Activated T-helper 17 cell treated with anti-CD3 and anti-CD28 coated beads, Interleukin-2, amount 50 U/mL, for 72 hours (primary cell): ENCODE data around the gene LRSAM1. TPM values are rescaled to one million over a fixed set of nuclear protein-coding genes. Genes with fewer than 3 reads are reported as not detected.

Experiments used
- ATAC-seq: fragments of 150-1000 bp; cut with Tn5 transposase; replicated peaks from 2 replicates; pipeline ENCODE4 v1.10.0; 2021; ENCODE audit warnings: mild to moderate bottlenecking, moderate library complexity
- H3K27ac Mint-ChIP-seq: one replicate; pipeline ENCODE4 v1.8.0; 2022; ENCODE audit warnings: mixed read lengths
- H3K27me3 Mint-ChIP-seq: one replicate; pipeline ENCODE4 v1.8.0; 2022; ENCODE audit warnings: mixed read lengths
- H3K36me3 Mint-ChIP-seq: one replicate; pipeline ENCODE4 v1.8.0; 2022; ENCODE audit warnings: low read depth, mild to moderate bottlenecking, mixed read lengths
- H3K4me1 Mint-ChIP-seq: one replicate; pipeline ENCODE4 v1.8.0; 2022; ENCODE audit warnings: mixed read lengths
- H3K4me3 Mint-ChIP-seq: one replicate; pipeline ENCODE4 v1.8.0; 2022; ENCODE audit warnings: mild to moderate bottlenecking, mixed read lengths
- H3K9me3 Mint-ChIP-seq: one replicate; pipeline ENCODE4 v1.8.0; 2022; ENCODE audit warnings: mixed read lengths
- total RNA-seq, 2 donors: library from RNA; stranded (reverse); gene quantifications; one replicate each; pipeline ENCODE4 v1.2.3, GENCODE V29; 2022

Gene LRSAM1
- total RNA-seq, 2 donors from 2014 or later: 22.0 to 33.5 TPM

DNA sequence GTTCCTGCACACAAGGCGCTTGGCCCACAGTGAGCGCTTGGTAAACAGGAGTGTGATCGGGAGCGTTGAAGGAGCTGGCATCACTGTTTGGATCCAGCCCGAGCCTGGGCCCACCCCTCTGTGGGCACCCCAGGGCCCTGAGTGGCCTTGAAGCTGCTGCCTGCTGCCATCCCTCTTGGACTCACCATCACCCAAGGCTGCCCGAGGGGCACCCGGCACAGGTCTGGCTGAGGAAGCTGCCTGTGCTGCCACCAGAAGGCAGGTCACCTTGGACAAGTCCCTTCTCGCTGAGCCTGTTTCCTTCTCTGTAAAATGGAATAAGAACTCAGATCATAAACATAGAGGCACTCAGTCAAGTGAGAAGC, 53.6 kb downstream of the LRSAM1 start:
- Mint-ChIP-seq H3K4me3 (no peak overlapping the region), H3K27me3 (no peaks in the 10 kb centered on the region), H3K36me3 (peaks cover 4% of the 10 kb centered on the region), H3K9me3 (no peaks in the 10 kb centered on the region), H3K27ac (no peak overlapping the region), H3K4me1 (no peaks in the 10 kb centered on the region)
- no peak for ATAC-seq

DNA sequence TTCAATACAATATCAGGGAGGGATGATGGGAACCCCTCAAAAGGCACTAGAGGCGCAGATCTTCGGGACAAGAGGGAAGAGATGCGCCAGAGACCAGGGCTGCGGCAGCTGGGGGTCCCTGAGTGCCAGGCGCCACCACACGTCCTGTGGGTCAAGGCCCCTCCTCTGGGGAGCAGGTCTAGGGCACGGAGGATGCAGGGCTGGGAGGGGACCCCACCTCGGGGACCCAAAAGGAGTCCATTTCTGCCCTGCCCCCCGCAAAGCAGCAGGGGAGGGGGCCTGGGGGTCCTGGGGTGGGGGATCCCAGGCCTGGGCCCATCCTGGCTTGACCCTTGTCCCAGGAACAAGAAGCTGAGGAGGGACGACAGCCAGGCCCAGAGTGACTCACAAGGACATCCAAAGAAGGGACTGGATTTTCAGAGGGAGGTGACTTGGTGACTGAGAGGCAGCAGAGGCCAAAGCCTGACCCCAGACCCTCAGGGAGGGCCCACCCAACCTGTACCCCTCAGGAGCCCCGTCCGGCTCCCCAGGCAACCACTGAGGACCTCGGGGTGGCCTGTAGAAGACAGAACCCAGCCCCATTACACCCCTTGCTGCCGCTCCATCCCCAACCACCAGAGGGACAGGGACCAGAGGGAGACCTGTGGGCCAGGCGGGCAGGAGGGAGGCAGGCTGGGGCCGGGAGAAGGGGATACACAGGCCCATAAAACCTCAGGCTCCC, 54.2 kb downstream of the LRSAM1 start:
- ATAC-seq: no peak
- Mint-ChIP-seq H3K4me3 (no peak overlapping the region), H3K27me3 (no peaks in the 10 kb centered on the region), H3K36me3 (peaks cover 4% of the 10 kb centered on the region), H3K27ac (no peak overlapping the region), H3K9me3 (no peaks in the 10 kb centered on the region), H3K4me1 (no peaks in the 10 kb centered on the region)

DNA sequence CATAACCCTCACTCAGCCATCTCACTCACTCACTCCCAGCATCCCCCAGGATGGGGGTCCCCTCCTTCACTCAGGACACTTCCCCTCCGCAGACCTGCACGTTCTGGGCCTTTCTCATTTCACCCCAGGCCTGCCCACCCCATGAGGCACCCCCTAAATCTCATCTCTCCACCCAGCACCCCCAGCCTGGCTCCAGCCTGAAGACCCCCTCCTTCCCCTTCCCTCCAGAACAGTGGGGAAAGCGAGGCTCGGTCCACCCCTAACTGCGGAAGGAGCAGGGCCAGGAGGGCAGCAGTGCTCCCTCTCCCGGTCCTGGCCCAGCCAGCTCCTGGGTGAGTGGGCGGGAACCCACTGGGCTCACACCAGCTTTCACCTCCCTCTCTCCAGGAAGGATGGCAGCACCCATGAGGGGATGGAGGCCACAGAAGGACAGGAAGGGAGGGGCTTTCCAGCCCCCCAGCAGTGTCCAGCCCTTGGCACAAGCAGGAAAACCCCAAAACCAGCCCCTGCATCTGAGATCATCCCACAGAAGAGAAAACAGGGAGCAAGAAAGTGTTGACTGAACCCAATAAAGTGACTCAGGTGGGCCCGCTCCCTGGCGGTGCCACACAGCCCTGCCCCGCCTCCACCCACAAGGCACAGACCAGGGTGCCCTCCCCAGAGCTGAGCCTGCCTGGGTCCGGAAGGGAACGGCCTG, 55.0 kb downstream of the LRSAM1 start:
- Mint-ChIP-seq H3K36me3 (peaks cover 4% of the 10 kb centered on the region), H3K27ac (peak overlapping the region; percentile 22), H3K9me3 (no peaks in the 10 kb centered on the region), H3K4me1 (no peaks in the 10 kb centered on the region), H3K4me3 (no peak overlapping the region), H3K27me3 (no peaks in the 10 kb centered on the region)
- ATAC-seq: no peak

DNA sequence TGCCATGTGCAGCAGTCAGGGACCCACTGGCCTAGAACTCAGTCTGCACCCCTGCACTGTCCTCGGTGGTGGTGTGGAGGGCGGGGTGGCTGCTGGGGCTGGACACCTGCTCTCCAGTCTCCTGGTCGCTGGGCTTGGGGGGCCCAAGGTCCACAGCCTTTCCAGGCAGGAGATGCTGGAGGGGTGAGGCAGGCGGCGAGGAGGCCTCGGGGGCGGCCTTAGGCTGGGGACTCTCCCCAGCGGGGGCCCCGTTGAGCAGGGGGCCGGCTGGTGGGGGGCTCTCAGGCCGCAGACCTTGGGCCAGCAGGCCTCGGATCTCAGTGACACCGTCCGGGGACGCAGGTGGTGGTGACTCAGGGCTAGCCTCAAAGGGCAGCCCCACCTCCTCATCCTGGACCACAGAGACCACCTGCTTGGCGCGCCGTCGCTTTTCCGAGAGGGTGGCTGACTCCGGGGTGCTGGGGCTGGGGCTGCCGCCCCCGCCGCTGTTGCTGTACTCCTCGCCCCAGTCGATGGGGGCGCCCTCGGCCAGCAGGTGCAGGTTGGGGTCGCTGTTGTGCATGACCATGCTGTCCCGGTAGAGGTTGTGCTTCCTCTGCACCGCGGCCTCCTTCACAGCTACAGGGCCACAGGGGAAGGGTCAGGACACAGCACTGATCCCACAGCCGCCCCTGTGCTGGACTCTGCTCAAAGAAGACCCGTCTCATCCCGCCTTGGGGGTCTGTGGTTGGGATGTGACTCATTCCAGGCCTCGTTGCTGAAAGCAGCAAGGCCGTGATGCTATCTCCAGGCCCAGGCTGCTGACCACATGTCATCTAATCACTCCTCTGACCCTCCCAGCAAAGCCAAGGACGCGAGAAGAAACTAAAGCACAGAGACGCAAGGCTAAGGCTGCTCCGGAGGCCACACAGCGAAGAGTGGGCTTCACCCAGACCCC, 55.8 kb downstream of the LRSAM1 start:
- H3K27me3 Mint-ChIP-seq: no peaks in the 10 kb centered on the region
- peaks cover 4% of the 10 kb centered on the region for H3K36me3 Mint-ChIP-seq
- no peaks in the 10 kb centered on the region for H3K4me1 Mint-ChIP-seq
- no peaks in the 10 kb centered on the region for H3K9me3 Mint-ChIP-seq
- H3K27ac Mint-ChIP-seq: no peak overlapping the region
- H3K4me3 Mint-ChIP-seq: no peak overlapping the region
- ATAC-seq: no peak

DNA sequence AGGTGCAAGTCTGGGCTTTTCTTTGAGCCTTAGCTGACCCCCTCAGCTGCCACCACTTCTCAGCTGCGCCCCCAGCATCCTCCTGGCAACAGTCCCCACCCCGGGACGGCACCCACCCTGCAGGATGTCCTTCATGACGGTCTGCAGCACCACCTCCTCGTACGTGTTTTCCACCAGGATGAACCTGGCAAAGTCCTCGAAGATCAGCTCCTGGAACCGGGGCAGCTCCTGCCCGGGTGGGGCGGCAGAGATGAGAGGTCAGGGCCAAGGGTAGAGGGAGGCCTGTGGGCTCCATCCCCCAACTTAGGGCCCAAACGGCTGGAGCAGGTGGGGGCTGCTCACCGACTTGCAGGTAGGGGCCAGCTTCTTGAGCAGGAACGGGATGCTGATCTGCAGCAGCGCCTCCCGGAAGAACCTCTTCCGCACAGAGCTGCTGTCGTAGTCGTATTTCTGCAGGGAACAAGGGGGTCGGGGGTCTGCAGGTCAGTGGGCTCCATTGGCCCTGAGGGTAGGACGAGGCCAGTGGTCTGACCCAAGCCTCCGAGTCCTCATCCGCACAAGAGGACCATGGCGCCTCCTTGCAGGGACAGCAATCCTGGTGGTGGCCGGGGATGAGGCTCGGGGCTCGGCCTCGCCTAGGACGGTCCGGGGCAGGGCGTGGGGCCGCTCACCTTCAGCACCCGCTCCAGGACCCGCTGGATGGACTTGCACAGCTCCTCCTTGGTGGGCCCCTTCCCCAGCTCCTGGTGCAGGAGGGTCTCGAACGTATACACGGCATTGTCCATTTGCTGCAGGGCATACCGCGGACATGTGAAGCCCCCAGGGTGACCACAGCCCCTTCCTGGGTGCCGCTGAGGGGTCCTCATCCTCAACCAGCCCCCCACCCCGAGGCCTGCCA, 56.7 kb downstream of the LRSAM1 start:
- Mint-ChIP-seq H3K36me3 (peaks cover 9% of the 10 kb centered on the region), H3K4me3 (no peak overlapping the region), H3K27ac (no peak overlapping the region), H3K27me3 (no peaks in the 10 kb centered on the region), H3K4me1 (no peaks in the 10 kb centered on the region), H3K9me3 (no peaks in the 10 kb centered on the region)
- ATAC-seq: no peak

DNA sequence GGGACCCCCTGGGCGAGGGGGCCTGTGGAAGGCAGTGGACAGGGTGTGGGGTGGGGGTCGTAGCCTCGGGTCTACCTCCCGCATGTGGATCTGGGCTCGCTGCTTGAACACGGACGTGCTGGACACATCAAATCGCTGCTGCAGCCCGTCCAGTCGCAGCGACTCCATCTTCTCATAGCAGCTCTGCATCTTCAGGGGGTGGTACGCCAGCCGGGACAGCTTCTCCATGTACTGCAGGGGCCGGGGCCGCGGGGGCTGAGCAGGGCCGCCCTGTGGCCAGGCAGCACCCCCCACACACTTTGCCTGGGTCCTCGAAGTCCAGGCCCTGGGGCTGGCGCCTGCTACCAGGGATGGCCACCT, 57.6 kb downstream of the LRSAM1 start:
- no peak overlapping the region for H3K27ac Mint-ChIP-seq
- H3K4me3 Mint-ChIP-seq: no peak overlapping the region
- no peaks in the 10 kb centered on the region for H3K4me1 Mint-ChIP-seq
- H3K27me3 Mint-ChIP-seq: no peaks in the 10 kb centered on the region
- no peaks in the 10 kb centered on the region for H3K9me3 Mint-ChIP-seq
- H3K36me3 Mint-ChIP-seq: peaks cover 18% of the 10 kb centered on the region
- no peak for ATAC-seq

DNA sequence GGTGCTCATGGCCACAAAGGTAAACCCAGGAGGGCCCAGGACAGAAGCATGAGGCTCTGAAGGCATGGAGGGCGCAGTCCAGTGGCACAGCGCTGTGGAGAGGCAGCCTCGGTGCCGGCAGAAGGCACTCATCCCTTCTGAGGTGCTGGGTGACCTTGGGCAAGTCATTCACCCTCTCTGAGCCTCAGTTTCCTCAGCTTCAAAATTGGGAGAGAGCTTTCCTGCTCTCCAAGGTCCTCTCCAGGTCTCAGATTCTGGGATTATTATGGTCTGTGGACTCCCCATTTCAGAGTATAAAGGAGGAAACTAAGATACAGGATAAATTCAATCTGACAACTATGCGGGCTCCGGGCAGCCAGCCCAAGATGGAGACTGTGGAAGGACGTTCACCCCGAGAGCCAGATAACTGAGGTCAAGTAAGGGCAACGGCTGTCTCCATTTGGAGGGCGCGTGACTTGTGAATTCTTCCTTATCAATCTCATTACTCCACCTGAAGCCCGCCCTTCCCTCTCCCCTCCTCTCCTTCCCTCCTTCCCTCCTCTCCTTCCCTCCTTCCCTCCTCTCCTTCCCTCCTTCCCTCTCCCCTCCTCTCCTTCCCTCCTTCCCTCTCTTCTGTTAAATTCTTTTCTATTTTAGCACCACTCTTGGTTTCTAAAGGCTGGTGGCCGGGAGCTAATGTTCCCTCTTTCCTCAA, 58.1 kb downstream of the LRSAM1 start:
- H3K4me3 Mint-ChIP-seq: no peak overlapping the region
- no peak for ATAC-seq
- H3K4me1 Mint-ChIP-seq: no peaks in the 10 kb centered on the region
- no peak overlapping the region for H3K27ac Mint-ChIP-seq
- H3K36me3 Mint-ChIP-seq: peaks cover 20% of the 10 kb centered on the region
- no peaks in the 10 kb centered on the region for H3K9me3 Mint-ChIP-seq
- no peaks in the 10 kb centered on the region for H3K27me3 Mint-ChIP-seq

DNA sequence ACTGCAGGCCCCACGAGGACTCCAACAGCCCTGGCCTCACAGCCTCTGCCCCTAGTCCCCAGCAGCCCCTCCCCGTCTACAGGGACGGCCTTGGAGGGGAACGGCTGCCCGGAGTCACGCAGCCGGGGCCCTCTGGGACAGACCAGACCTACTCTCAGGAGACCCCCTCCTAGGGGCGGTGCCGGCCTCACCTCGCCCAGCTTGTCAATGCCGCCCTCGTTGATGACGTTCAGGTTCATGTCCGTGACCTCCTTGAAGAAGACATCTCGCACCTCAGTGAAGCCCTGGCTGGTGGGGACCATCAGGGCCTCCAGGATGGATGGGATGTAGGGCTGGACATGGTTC, 58.6 kb downstream of the LRSAM1 start:
- H3K4me3 Mint-ChIP-seq: no peak overlapping the region
- no peak overlapping the region for H3K27ac Mint-ChIP-seq
- no peaks in the 10 kb centered on the region for H3K27me3 Mint-ChIP-seq
- ATAC-seq: no peak
- peaks cover 25% of the 10 kb centered on the region for H3K36me3 Mint-ChIP-seq
- no peaks in the 10 kb centered on the region for H3K9me3 Mint-ChIP-seq
- H3K4me1 Mint-ChIP-seq: no peaks in the 10 kb centered on the region

DNA sequence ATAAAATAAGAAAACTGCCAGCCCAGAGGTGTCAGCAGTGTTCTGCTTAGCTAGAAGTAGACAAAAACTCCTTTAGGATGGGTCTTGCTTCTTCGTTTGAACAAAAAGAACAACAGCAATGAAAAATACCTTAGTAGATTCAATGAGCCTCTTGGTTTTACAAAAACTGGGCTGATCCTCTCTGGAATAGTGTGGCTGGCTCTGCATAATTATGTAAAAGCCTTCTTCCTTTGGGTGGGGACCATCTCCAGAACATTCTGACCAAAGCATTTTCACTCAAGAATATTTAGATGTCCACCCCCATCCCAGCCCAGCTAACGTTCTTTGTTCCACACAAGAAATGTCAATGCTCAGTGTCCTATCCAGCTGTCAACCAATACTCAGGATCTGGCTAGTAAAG, 63.2 kb downstream of the LRSAM1 start:
- no peaks in the 10 kb centered on the region for H3K27me3 Mint-ChIP-seq
- peaks cover 57% of the 10 kb centered on the region for H3K36me3 Mint-ChIP-seq
- no peak overlapping the region for H3K4me3 Mint-ChIP-seq
- ATAC-seq: no peak
- no peak overlapping the region for H3K27ac Mint-ChIP-seq
- no peaks in the 10 kb centered on the region for H3K9me3 Mint-ChIP-seq
- H3K4me1 Mint-ChIP-seq: no peaks in the 10 kb centered on the region

DNA sequence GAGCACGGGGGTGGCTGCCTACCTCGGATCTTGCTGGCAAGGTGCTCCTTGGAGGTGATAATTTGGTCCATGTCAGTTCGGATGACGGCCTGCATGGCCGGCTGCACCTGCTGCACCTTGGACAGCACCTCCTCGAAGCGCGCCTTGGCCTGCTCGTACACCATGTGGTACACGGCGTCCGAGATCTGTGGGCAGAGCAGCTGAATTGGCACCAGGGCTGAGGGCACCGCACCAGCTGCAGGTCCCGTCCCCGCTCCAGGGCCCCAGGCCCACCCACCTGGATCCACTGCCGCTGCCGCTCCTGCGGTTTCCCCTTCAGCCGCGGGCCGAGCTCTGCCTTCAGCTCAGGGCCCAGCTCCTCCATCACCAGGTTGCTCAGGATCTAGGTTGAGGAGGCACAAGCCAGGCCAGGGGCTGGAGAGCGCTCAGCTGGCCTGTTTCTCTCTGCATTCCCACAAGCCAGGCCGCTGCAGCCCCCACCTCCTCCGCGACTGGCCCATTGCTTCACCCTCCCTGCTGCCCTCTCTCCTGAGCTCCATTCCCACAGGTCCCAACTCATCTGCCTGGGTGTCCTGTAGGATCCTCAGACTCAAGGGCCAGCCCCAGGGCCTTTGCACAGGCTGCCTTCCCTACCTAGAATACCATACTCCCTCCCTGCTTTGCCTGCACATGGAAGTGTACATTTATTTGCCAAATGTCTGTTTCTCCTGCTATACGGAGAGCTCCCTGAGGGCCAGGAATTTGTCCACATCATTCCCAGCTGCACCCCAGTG, 65.7 kb downstream of the LRSAM1 start:
- Mint-ChIP-seq H3K36me3 (peaks cover 71% of the 10 kb centered on the region), H3K27me3 (no peaks in the 10 kb centered on the region), H3K4me1 (no peaks in the 10 kb centered on the region), H3K4me3 (no peak overlapping the region), H3K27ac (no peak overlapping the region), H3K9me3 (no peaks in the 10 kb centered on the region)
- ATAC-seq: no peak

DNA sequence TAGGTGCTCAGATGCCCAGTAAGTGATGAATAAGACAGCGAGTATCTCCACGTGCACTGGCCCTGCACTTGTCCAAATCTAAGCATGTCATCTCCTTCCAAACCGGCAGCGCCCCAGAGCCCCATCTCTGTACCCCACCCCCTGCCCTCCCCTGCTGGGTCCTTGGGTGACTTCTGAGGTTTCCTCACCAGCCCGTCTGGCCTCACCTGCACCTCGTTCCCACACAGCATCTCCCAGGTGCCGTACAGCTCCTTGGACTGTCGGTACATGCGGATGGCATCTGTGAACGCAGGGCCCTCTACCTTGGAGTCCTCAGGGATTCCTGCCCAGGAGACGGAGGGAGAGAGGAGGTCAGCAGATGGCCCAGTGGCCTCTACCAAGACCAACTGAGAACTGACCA, 66.3 kb downstream of the LRSAM1 start:
- no peaks in the 10 kb centered on the region for H3K4me1 Mint-ChIP-seq
- no peaks in the 10 kb centered on the region for H3K27me3 Mint-ChIP-seq
- no peak overlapping the region for H3K4me3 Mint-ChIP-seq
- H3K36me3 Mint-ChIP-seq: peaks cover 72% of the 10 kb centered on the region
- H3K9me3 Mint-ChIP-seq: no peaks in the 10 kb centered on the region
- peak overlapping the region; percentile 59 for H3K27ac Mint-ChIP-seq
- ATAC-seq: no peak

DNA sequence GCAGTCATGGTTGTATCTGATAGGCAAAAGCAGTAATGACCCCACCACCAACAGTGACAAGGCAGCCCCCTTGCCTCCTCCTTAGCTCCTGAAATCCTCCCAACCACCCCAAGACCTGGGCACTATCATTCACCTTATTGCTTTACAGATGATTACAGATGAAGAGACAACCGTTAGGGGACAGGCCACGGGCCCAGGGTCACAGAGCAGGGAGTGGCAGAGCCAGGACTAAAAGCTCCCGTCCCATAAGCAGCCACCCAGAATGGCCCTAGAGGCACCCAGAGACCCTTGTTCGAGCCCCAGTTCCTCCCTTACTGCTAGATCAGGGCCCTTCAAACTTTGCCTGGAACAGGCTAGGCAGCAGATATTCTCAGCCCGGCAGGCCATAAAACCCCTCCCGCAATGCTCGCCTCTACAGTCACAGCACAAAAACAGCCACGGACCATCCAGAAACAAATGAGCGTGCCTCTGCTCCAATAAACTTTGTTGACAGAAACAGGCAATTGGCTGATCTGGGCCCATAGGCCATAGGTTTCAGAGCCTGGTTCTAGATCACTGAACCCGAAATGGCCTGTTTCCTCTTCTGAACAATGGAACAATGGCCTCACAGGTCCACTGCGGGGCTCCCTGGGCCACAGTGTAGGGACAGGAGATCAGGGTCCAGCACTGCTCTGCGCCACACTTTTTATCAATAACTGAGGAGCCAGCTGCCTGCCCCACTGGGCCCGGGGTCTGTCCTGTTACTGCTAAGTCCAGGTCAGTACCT, 67.0 kb downstream of the LRSAM1 start:
- H3K4me1 Mint-ChIP-seq: no peaks in the 10 kb centered on the region
- peaks cover 72% of the 10 kb centered on the region for H3K36me3 Mint-ChIP-seq
- no peaks in the 10 kb centered on the region for H3K9me3 Mint-ChIP-seq
- H3K4me3 Mint-ChIP-seq: no peak overlapping the region
- peak overlapping the region; percentile 59 for H3K27ac Mint-ChIP-seq
- ATAC-seq: no peak
- H3K27me3 Mint-ChIP-seq: no peaks in the 10 kb centered on the region
